CD4-positive, alpha-beta memory T cell (primary cell): ENCODE data around the gene FGFRL1. TPM values are rescaled to one million over a fixed set of nuclear protein-coding genes. Genes with fewer than 3 reads are reported as not detected.

Source experiments
- CTCF ChIA-PET: fragments of 350-600 bp; sonication (Branson Sonifier 250); formaldehyde crosslinking; loops from one replicate; lab custom pipeline; 2021; ENCODE audit warnings: inconsistent platforms; ENCODE audit not compliant: partially characterized antibody; lab: Charles Lee
- POLR2A ChIA-PET: fragments of 350-600 bp; sonication (Branson Sonifier 250); formaldehyde crosslinking; loops from one replicate; lab custom pipeline; 2021; ENCODE audit not compliant: partially characterized antibody; lab: Charles Lee
- DNase-seq, 5 donors: peaks; one replicate each; pipeline versions ENCODE4 v3.0.0 to v3.0.0-alpha.2; 2020 to 2022; ENCODE audit warnings: mixed read lengths in 1 of 5
- H3K27ac ChIP-seq: one replicate; pipeline ENCODE4 v1.7.0; 2013; ENCODE audit warnings: low read depth, low read length
- H3K27me3 ChIP-seq: 2 replicates; pipeline ENCODE4 v1.7.0; 2013; ENCODE audit warnings: mild to moderate bottlenecking, low read length, moderate library complexity; ENCODE audit not compliant: insufficient read depth
- H3K36me3 ChIP-seq: 2 replicates; pipeline ENCODE4 v1.7.0; 2013; ENCODE audit warnings: mild to moderate bottlenecking, low read length, moderate library complexity; ENCODE audit not compliant: insufficient read depth
- H3K4me1 ChIP-seq: 2 replicates; pipeline ENCODE4 v1.7.0; 2013; ENCODE audit warnings: mild to moderate bottlenecking, low read length, moderate library complexity; ENCODE audit not compliant: insufficient read depth
- H3K4me3 ChIP-seq, 2 donors: one replicate each; pipeline ENCODE4 v1.7.0; 2013; ENCODE audit warnings: low read length in 2 of 2, mild to moderate bottlenecking in 1 of 2
- H3K9me3 ChIP-seq, 2 donors: one replicate each; pipeline ENCODE4 v1.7.0; 2013; ENCODE audit warnings: low read length in 2 of 2, control low read depth in 1 of 2; ENCODE audit not compliant: control insufficient read depth in 1 of 2
- H3K27ac Mint-ChIP-seq, 7 donors: one replicate each; pipeline ENCODE4 v1.8.0; 2020 to 2021; ENCODE audit warnings: mixed read lengths in 7 of 7, mild to moderate bottlenecking in 6 of 7, inconsistent platforms in 3 of 7, moderate library complexity in 3 of 7
- H3K27me3 Mint-ChIP-seq, 2 donors: one replicate each; pipeline ENCODE4 v1.8.0; 2020 to 2021; ENCODE audit warnings: mixed read lengths in 2 of 2
- H3K36me3 Mint-ChIP-seq, 2 donors: one replicate each; pipeline ENCODE4 v1.8.0; 2020 to 2021; ENCODE audit warnings: mixed read lengths in 2 of 2, inconsistent platforms in 1 of 2, mild to moderate bottlenecking in 1 of 2
- H3K4me1 Mint-ChIP-seq, 4 donors: one replicate each; pipeline ENCODE4 v1.8.0; 2020 to 2021; ENCODE audit warnings: mixed read lengths in 4 of 4, mild to moderate bottlenecking in 1 of 4
- H3K4me3 Mint-ChIP-seq, 8 donors: one replicate each; pipeline ENCODE4 v1.8.0; 2020 to 2021; ENCODE audit warnings: mixed read lengths in 8 of 8, mild to moderate bottlenecking in 7 of 8, moderate library complexity in 6 of 8, inconsistent platforms in 3 of 8
- H3K9me3 Mint-ChIP-seq, 8 donors: one replicate each; pipeline ENCODE4 v1.8.0; 2020 to 2021; ENCODE audit warnings: mixed read lengths in 8 of 8, mild to moderate bottlenecking in 5 of 8, inconsistent platforms in 3 of 8, moderate library complexity in 1 of 8
- intact Hi-C: fragments of 100-400 bp; cut with micrococcal nuclease; formaldehyde crosslinking; loops from one replicate; pipeline ENCODE4 v1.15.1; 2023
- polyA plus RNA-seq, 2 donors: library from polyadenylated mRNA; unstranded; fragments of 300-500 nt; fragmentation: Illumina TruSeq; gene quantifications; one replicate each; pipeline ENCODE4 v1.2.3, GENCODE V29; 2021
- total RNA-seq, 2 experiments: library from RNA; stranded (reverse); gene quantifications; one replicate each; pipeline ENCODE4 v1.2.3, GENCODE V29; 2021

FGFRL1 gene
- total and polyA plus RNA-seq, 4 experiments from 2014 or later: 0.64 to 22.4 (median 12.3) TPM

- ChIA-PET POLR2A (no interaction called here), CTCF (no interaction called here)
- Mint-ChIP-seq H3K4me3 (peak overlapping the region in 7 of 8 donors; percentile 40 to 73 (median 52)), H3K36me3 (peaks cover 0 to 4% of the 10 kb centered on the region in 2 donors), H3K27ac (peak overlapping the region in 3 of 7 donors; percentile 13 to 74 (median 48)), H3K9me3 (no peaks in the 10 kb centered on the region), H3K27me3 (peaks cover 0 to 3% of the 10 kb centered on the region in 2 donors), H3K4me1 (peaks cover 4 to 8% (median 4%) of the 10 kb centered on the region in 4 donors)
- DNase-seq: no peak
- Histone ChIP-seq H3K4me1 (peaks cover 16% of the 10 kb centered on the region), H3K4me3 (no peak overlapping the region), H3K36me3 (no peaks in the 10 kb centered on the region), H3K27ac (no peak overlapping the region), H3K27me3 (no peaks in the 10 kb centered on the region), H3K9me3 (no peaks in the 10 kb centered on the region)
- intact Hi-C loops: loop anchor here (5.0 kb wide), 1 partner anchor 233 kb away; the partner anchor contains the start of gene CTBP1
Observed at GRCh38 chr4:1014291-1015167, 3.1 kb downstream of the FGFRL1 start.

DNA sequence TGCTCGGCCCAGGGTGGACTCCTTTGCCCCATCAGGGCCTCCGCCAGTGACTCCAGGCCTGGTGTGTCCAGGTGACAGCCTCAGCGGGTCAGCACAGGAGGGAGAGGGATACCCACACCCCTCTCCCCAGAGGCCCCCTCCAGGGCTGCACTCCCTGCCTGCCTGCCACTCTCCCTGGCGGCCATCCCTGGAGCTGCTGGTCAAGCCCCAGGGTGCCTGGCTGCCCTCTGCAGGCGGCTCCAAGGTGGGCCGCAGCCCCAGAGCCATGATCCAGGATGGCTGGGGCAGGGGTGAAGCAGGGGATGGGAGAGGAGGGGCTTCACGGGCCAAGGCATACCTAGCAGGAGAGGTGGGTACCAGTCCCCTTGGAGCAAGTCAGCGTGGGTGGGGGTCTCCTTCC is 3.8 kb downstream of the FGFRL1 start:
- Mint-ChIP-seq H3K27ac (no peak overlapping the region), H3K27me3 (peaks cover 0 to 3% of the 10 kb centered on the region in 2 donors), H3K9me3 (no peaks in the 10 kb centered on the region), H3K4me3 (no peak overlapping the region), H3K4me1 (peaks cover 4 to 9% (median 6%) of the 10 kb centered on the region in 4 donors), H3K36me3 (peaks cover 0 to 4% of the 10 kb centered on the region in 2 donors)
- intact Hi-C loops: no loop called here
- H3K4me1 ChIP-seq: peaks cover 19% of the 10 kb centered on the region
- H3K36me3 ChIP-seq: no peaks in the 10 kb centered on the region
- DNase-seq: no peak
- CTCF ChIA-PET: no interaction called here
- H3K27me3 ChIP-seq: no peaks in the 10 kb centered on the region
- no peaks in the 10 kb centered on the region for H3K9me3 ChIP-seq
- POLR2A ChIA-PET: no interaction called here
- H3K27ac ChIP-seq: no peak overlapping the region
- no peak overlapping the region for H3K4me3 ChIP-seq

GRCh38 chr4:1015746-1016145 is 4.3 kb downstream of the FGFRL1 start:
- intact Hi-C loops: no loop called here
- H3K4me1 ChIP-seq: peaks cover 13% of the 10 kb centered on the region
- Mint-ChIP-seq H3K36me3 (no peaks in the 10 kb centered on the region), H3K4me1 (peaks cover 0 to 6% (median 1%) of the 10 kb centered on the region in 4 donors), H3K27me3 (no peaks in the 10 kb centered on the region), H3K9me3 (no peaks in the 10 kb centered on the region), H3K27ac (no peak overlapping the region), H3K4me3 (peak overlapping the region in 1 of 8 donors; percentile 48)
- POLR2A ChIA-PET: no interaction called here
- H3K9me3 ChIP-seq: no peaks in the 10 kb centered on the region
- no peak overlapping the region for H3K4me3 ChIP-seq
- no peaks in the 10 kb centered on the region for H3K36me3 ChIP-seq
- H3K27me3 ChIP-seq: no peaks in the 10 kb centered on the region
- no peak for DNase-seq
- H3K27ac ChIP-seq: no peak overlapping the region
- CTCF ChIA-PET: no interaction called here

GRCh38 chr4:1017211-1017610 is 5.8 kb downstream of the FGFRL1 start:
- Histone ChIP-seq H3K9me3 (no peaks in the 10 kb centered on the region), H3K27me3 (no peaks in the 10 kb centered on the region), H3K27ac (no peak overlapping the region), H3K4me1 (peaks cover 11% of the 10 kb centered on the region), H3K36me3 (no peaks in the 10 kb centered on the region), H3K4me3 (no peak overlapping the region)
- ChIA-PET POLR2A (no interaction called here), CTCF (no interaction called here)
- intact Hi-C loops: no loop called here
- Mint-ChIP-seq H3K36me3 (no peaks in the 10 kb centered on the region), H3K4me3 (no peak overlapping the region), H3K27me3 (no peaks in the 10 kb centered on the region), H3K4me1 (peaks cover 0 to 6% (median 0%) of the 10 kb centered on the region in 4 donors), H3K9me3 (no peaks in the 10 kb centered on the region), H3K27ac (no peak overlapping the region)
- DNase-seq: no peak

- DNase-seq: no peak
- no peaks in the 10 kb centered on the region for H3K9me3 Mint-ChIP-seq
- no peak overlapping the region for H3K27ac Mint-ChIP-seq
- no peaks in the 10 kb centered on the region for H3K27me3 Mint-ChIP-seq
- H3K4me3 ChIP-seq: no peak overlapping the region
- peaks cover 8% of the 10 kb centered on the region for H3K4me1 ChIP-seq
- intact Hi-C loops: no loop called here
- peaks cover 0 to 6% (median 0%) of the 10 kb centered on the region in 4 donors for H3K4me1 Mint-ChIP-seq
- CTCF ChIA-PET: no interaction called here
- H3K36me3 ChIP-seq: no peaks in the 10 kb centered on the region
- H3K9me3 ChIP-seq: no peaks in the 10 kb centered on the region
- no peak overlapping the region for H3K4me3 Mint-ChIP-seq
- POLR2A ChIA-PET: no interaction called here
- H3K27me3 ChIP-seq: no peaks in the 10 kb centered on the region
- H3K27ac ChIP-seq: no peak overlapping the region
- H3K36me3 Mint-ChIP-seq: no peaks in the 10 kb centered on the region
Observed at GRCh38 chr4:1017706-1018105, 6.3 kb downstream of the FGFRL1 start.

GRCh38 chr4:1018147-1019020 is 7.0 kb downstream of the FGFRL1 start:
- H3K4me3 ChIP-seq: no peak overlapping the region
- no peak overlapping the region for H3K27ac ChIP-seq
- POLR2A ChIA-PET: no interaction called here
- CTCF ChIA-PET: no interaction called here
- H3K9me3 ChIP-seq: no peaks in the 10 kb centered on the region
- H3K9me3 Mint-ChIP-seq: no peaks in the 10 kb centered on the region
- H3K27ac Mint-ChIP-seq: no peak overlapping the region
- no peaks in the 10 kb centered on the region for H3K27me3 Mint-ChIP-seq
- H3K4me1 ChIP-seq: peaks cover 5% of the 10 kb centered on the region
- no peak for DNase-seq
- no peaks in the 10 kb centered on the region for H3K27me3 ChIP-seq
- no peaks in the 10 kb centered on the region for H3K36me3 ChIP-seq
- no peak overlapping the region for H3K4me3 Mint-ChIP-seq
- H3K4me1 Mint-ChIP-seq: peaks cover 0 to 6% (median 0%) of the 10 kb centered on the region in 4 donors
- intact Hi-C loops: no loop called here
- no peaks in the 10 kb centered on the region for H3K36me3 Mint-ChIP-seq

DNA sequence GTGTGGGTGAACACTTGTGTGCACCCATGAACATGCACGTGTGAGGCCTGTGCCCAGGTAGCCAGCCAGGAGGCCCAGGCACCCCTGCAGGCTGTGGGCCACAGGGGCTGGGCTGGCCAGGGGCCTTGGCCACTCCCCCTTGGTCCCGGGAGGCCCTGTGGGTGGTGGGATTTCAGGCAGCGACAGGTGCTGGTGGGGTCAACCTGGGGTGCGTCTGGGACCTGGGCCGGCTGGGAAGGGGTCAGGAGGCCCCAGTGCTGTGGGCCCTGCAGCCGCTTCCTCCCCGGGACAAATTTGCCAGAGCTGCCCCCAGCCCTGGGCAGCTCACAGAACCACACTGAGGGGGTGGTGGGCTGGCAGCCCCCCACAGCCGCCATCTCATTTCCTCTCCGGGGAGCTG is 7.9 kb downstream of the FGFRL1 start:
- Histone ChIP-seq H3K9me3 (no peaks in the 10 kb centered on the region), H3K27me3 (no peaks in the 10 kb centered on the region), H3K36me3 (no peaks in the 10 kb centered on the region), H3K27ac (no peak overlapping the region), H3K4me1 (peaks cover 5% of the 10 kb centered on the region), H3K4me3 (no peak overlapping the region)
- Mint-ChIP-seq H3K4me1 (peaks cover 0 to 4% (median 0%) of the 10 kb centered on the region in 4 donors), H3K9me3 (no peaks in the 10 kb centered on the region), H3K36me3 (no peaks in the 10 kb centered on the region), H3K27me3 (no peaks in the 10 kb centered on the region), H3K4me3 (no peak overlapping the region), H3K27ac (no peak overlapping the region)
- ChIA-PET POLR2A (no interaction called here), CTCF (interaction anchor here (1.1 kb wide), 1 partner anchor 37 kb away, joined by 3 read pairs; no protein-coding TSS in a partner anchor)
- intact Hi-C loops: no loop called here
- no peak for DNase-seq
